NB4 (cell line): ENCODE data around the gene PDE4B.

Source experiments
- DNase-seq: peaks from one replicate; pipeline ENCODE4 v3.0.0; 2010; ENCODE audit warnings: low read depth
- H3K4me3 ChIP-seq: one replicate; pipeline ENCODE4 v1.5.1; 2011; ENCODE audit warnings: mild to moderate bottlenecking, low read depth, low read length, moderate library complexity
- MYC ChIP-seq: IDR thresholded peaks from 2 replicates; pipeline ENCODE4 v1.6.1; 2011; ENCODE audit warnings: low read depth, low read length
- POLR2A ChIP-seq: IDR thresholded peaks from 2 replicates; pipeline ENCODE4 v1.6.1; 2011; ENCODE audit warnings: mild to moderate bottlenecking; ENCODE audit not compliant: insufficient read length; ENCODE audit errors: extremely low read depth
- TF ChIP-seq, protein P1 (sequence below): IDR thresholded peaks from one replicate; pipeline ENCODE4 v1.5.1; 2012; ENCODE audit warnings: low read depth, low read length
- TF ChIP-seq, protein P2 (sequence below): IDR thresholded peaks from 2 replicates; pipeline ENCODE4 v1.6.1; 2011; ENCODE audit warnings: low read depth, low read length

The PDE4B gene

DNA sequence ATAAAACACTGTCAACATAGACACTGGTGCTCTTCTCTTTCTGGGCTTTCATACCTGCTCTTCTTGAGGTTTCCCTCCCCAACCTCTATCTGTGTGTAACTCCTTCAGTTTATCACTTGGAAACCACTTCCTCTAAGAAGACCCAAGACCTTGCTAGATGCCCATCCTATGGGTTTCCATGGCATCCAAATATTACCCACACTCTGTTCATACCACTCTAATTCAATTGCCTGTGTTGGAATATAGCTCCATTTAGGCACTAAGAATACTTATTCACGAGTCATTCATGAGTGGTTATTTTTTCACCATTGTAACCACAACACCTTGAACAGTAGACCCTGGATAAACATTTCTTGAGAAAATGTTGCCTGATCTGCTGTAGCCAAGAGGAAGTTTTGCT lies 510.1 kb downstream of the PDE4B start:
- TF ChIP-seq, protein P1, sequence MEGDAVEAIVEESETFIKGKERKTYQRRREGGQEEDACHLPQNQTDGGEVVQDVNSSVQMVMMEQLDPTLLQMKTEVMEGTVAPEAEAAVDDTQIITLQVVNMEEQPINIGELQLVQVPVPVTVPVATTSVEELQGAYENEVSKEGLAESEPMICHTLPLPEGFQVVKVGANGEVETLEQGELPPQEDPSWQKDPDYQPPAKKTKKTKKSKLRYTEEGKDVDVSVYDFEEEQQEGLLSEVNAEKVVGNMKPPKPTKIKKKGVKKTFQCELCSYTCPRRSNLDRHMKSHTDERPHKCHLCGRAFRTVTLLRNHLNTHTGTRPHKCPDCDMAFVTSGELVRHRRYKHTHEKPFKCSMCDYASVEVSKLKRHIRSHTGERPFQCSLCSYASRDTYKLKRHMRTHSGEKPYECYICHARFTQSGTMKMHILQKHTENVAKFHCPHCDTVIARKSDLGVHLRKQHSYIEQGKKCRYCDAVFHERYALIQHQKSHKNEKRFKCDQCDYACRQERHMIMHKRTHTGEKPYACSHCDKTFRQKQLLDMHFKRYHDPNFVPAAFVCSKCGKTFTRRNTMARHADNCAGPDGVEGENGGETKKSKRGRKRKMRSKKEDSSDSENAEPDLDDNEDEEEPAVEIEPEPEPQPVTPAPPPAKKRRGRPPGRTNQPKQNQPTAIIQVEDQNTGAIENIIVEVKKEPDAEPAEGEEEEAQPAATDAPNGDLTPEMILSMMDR, result no peak
- TF ChIP-seq POLR2A, result no peak
- TF ChIP-seq, protein P2, sequence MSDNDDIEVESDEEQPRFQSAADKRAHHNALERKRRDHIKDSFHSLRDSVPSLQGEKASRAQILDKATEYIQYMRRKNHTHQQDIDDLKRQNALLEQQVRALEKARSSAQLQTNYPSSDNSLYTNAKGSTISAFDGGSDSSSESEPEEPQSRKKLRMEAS, result no peak
- TF ChIP-seq MYC, result no peak
- H3K4me3 ChIP-seq, result no peak overlapping the region
- peak; percentile 61 for DNase-seq

DNA sequence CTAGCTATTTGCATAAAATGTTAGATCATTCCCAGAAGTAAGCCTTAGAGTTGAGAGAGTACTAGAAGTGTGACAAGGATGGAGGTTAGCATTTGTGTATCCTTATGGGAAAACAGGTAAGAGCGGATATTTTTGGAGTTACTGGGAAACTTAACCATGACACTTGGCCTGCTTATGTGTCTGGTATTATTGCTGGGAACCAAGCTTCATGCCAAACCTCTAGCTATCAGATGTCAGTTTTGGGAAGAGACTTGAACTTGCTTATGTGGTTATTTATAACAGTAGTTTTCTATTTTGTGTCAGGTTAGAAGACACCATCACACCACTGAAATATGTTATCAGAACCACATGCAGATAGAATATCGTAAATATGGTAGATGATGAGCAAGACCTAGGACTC lies 511.0 kb downstream of the PDE4B start:
- no peak overlapping the region for H3K4me3 ChIP-seq
- TF ChIP-seq, protein P2, result no peak
- TF ChIP-seq, protein P1, result no peak
- TF ChIP-seq POLR2A (no peak), MYC (no peak)
- DNase-seq, result no peak

DNA sequence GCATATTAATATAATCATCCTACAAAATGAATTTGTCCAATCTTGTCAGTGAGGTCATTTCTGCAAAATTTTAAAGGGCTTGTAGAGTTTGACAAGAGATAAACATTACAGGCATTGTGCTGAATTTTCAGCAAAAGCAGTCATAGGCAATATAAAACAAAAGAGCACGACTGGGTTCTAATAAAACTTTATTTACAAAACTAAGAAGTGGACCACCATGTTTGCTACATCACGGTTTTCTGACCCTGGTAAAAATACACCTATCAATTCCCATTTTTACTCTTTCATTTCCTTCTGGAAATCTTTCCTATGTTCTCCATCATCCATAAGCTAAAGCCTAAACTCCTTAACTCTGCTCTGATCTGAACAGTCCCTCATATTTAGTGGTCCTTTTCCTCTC lies 511.4 kb downstream of the PDE4B start:
- H3K4me3 ChIP-seq, result no peak overlapping the region
- TF ChIP-seq, protein P1, result no peak
- no peak for TF ChIP-seq POLR2A
- TF ChIP-seq, protein P2, result no peak
- TF ChIP-seq MYC, result no peak
- DNase-seq, result no peak

DNA sequence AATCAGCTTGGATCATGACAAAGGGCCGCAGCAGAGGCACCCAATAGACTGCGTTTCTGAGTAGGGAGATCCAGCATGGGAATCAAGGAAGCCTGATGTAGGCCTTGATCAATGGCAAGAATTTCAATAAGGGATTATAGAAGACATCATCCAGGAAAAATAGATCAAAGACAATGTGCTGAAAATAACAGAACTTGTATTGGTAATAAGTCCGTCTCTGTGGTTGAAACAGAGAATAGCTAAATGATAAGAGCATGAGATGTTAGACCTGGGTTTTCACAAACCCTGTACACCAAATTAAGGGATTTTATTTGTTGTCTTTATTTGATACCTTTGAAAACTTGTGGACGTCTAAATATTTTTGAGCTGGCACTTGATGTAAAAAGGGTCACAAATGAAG lies 513.2 kb downstream of the PDE4B start:
- DNase-seq, result no peak
- no peak for TF ChIP-seq POLR2A
- TF ChIP-seq MYC, result no peak
- TF ChIP-seq, protein P2, result no peak
- TF ChIP-seq, protein P1, result no peak
- no peak overlapping the region for H3K4me3 ChIP-seq

DNA sequence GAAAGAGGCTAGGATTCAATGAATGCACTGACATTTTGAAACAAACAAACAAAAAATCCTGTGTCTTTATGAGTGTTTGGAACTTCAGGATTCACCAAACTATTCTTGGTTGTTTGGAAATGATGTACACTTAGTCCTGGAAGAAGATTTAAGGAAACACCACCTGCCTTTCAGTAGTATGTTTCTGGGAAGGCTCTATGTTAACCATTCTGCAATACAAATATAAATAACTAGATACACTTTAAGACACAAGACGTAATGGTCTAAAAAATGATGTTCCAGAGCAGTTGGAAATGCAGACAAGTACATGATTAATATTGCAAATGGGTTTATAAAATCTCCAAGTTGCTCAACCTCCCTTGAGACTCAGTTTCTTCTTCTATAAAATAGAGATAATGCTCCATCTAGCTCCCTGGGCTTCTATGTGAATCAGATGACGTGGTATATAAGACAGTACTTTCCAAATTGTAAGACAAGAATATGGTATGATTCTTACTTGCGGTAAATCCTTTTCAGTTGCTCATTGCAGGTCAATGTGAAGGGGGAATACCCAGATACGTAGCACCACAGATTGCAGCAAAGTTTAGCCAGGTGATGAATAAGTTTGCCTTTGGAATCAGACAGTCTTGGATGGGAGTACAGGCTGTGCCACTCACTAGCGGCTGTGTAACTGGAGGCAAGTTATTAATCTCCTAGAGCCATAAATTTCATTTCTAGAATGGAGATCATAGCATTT lies 516.5 kb downstream of the PDE4B start:
- DNase-seq, result no peak
- TF ChIP-seq, protein P2, result no peak
- no peak overlapping the region for H3K4me3 ChIP-seq

DNA sequence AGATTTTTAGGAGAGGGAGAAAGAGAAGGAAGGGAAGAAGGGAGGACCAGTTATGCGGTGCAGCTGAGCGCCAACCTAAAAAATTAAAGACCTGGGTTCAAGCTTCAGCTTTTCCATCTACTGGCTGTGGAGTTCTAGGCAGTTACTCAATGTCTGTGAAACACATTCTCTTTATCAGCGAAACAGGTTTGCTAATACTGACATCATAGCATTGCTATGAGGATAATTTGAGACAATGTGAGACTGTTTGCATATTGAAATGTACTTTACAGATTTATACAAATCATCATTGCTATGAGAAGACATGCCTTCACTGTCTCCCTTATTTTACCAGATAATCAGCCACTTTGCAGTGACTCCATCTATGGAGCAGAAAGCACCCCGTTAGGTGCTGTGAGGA lies 518.4 kb downstream of the PDE4B start:
- H3K4me3 ChIP-seq, result no peak overlapping the region
- DNase-seq, result no peak
- no peak for TF ChIP-seq MYC
- no peak for TF ChIP-seq POLR2A

DNA sequence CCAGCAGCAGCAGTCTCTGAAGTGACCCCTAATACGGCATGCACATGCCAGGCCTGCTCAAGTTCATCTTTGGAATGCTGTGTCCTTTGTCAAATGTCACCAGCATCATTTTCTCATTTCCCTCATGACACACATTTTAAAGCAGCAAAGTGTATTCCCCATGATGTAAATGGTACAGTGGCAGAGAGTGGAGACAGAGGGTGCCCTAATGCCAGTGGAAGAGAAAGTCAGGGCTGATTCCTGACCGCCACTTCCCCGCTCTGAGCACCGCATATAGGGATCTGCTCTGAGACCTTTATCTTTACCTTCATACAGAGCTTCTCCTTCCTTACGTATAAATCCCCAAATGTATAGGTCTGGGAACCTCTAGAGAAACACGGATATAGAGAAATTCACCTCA lies 518.9 kb downstream of the PDE4B start:
- DNase-seq, result no peak
- H3K4me3 ChIP-seq, result no peak overlapping the region
- TF ChIP-seq, protein P1, result no peak
- TF ChIP-seq POLR2A (no peak), MYC (no peak)
- TF ChIP-seq, protein P2, result no peak
